ENCODE data around the gene MT4.

DNA sequence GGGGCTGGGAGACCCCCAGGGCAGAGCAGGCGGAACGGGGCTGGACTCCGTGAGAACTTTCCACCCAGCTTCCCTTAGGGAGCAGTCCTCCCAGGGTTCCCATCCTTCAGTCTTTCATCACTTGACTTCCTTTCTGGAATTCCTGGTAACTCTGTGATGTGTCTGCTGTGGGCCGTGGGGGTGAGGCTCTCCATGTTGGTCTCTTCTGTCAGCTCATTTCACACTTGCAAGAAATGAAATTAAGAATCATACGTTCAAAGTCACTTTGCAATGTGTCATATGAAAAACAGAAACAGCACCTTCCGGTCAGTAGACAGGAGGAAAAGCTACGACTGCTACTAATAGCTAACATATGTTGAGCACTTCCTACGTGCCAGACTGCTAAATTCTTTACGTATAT lies 39.6 kb upstream of the MT4 start:
- TF ChIP-seq POLR2A (IDR thresholded peaks at IDR 0.05) (no peak), POLR2AphosphoS5 (IDR thresholded peaks at IDR 0.05) (no peak)
- TF ChIP-seq, protein P1, sequence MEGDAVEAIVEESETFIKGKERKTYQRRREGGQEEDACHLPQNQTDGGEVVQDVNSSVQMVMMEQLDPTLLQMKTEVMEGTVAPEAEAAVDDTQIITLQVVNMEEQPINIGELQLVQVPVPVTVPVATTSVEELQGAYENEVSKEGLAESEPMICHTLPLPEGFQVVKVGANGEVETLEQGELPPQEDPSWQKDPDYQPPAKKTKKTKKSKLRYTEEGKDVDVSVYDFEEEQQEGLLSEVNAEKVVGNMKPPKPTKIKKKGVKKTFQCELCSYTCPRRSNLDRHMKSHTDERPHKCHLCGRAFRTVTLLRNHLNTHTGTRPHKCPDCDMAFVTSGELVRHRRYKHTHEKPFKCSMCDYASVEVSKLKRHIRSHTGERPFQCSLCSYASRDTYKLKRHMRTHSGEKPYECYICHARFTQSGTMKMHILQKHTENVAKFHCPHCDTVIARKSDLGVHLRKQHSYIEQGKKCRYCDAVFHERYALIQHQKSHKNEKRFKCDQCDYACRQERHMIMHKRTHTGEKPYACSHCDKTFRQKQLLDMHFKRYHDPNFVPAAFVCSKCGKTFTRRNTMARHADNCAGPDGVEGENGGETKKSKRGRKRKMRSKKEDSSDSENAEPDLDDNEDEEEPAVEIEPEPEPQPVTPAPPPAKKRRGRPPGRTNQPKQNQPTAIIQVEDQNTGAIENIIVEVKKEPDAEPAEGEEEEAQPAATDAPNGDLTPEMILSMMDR (IDR thresholded peaks at IDR 0.05 in 8 of 11, conservative IDR thresholded peaks at IDR 0.05 in 3 of 11), result no peak
